Activated CD4-positive, alpha-beta T cell treated with anti-CD3 and anti-CD28 coated beads, Interleukin-2, amount 50 U/mL, for 4 hours (primary cell): ENCODE results near the gene KCNK15.

ENCODE experiments used
- DNase-seq, 2 experiments: peaks; one replicate each; pipeline ENCODE4 v3.0.0-alpha.2; 2020

Gene KCNK15

GRCh38 chr20:44736170-44737021 is 9.3 kb upstream of the KCNK15 start:
- no peak for DNase-seq

- no peak for DNase-seq
These were observed 8.5 kb upstream of the KCNK15 start for GRCh38 chr20:44737116-44737515.

GRCh38 chr20:44738813-44739477 is 6.7 kb upstream of the KCNK15 start:
- peak; percentile 14 to 18 for DNase-seq

DNA sequence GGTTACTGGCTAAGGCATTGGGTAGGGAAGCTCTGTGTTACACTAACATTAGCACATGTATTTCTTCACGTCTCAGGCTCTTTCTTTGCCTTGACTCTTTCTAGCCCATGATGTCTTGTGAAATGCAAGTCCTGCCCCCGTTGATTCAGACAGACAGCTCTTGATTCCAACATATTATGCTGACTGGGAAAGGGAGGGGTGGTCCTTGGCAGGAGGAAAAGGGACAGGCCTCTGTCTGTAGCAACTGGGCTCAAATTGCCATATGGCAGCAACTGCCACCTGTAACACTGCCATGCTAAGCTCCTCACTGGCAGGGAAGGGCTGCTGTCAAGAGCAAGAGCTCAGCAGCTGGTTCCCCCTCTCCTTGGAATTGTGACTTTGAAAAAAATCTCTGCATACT is 5.7 kb upstream of the KCNK15 start:
- no peak for DNase-seq

DNA sequence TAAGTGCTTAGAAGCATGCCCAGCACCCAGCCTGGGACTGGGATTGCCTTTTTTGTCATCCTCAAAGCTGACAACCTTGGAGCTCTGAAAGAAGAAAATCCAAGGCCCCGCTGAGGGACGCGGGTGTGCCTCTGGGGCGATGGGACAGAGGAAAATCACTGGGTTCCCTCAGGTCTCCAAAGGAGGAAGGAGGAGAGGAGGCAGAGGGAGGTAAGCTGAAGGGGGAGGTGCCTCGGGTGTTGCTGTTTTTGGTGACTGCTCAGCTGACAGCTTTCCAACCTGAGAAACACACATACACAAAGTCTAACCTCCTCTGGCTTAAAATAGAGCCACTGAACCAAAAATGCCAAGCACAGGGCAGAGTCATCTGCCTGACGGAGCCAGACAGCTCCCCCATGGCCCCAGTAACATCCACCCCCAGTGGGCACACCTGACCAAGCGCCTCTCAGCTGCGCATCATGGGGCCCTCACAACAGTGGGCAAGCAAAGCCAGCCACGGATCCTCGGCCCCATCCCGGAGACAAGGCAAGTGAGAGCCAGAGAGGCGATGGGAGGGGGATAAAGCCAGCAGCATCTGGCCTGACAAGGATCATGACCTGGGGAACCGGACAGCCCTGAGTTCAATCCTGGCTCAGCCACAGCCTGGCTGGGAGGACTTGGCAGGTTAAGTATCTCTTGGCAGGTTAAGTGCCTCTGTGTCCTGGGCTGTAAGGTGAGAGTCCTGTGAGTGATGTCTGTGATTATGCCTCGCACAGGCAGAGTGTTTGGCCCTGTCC is 3.2 kb upstream of the KCNK15 start:
- DNase-seq, result no peak

DNA sequence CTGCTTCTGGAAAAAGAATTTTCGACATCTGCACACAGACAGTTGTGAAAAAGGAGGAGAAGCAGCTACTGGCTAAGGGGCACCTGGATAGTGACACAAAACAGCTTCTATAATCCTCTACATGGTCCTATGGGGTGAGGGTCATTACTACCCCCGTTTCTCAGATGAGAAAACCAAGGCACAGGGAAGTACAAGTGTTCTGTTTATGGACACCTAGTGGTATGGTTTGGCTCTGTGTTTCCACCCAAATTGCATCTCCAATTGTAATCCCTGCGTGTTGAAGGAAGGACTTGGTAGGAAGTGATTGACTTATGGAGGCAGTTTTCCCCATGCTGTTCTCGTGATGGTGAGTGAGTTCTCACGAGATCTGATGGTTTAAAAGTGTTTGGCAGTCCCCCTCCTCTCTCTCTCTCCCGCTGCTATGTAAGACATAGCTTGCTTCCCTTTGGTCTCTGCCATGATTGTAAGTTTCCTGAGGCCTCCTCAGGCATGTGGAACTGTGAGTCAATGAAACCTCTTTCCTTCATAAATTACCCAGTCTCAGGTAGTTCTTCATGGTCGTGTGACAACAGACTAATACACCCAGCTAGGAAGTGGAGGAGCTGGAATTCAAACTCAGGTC is 2.5 kb upstream of the KCNK15 start:
- no peak for DNase-seq

- DNase-seq, result no peak
These were observed 1.6 kb upstream of the KCNK15 start for GRCh38 chr20:44743916-44744655.

- no peak for DNase-seq
These were observed 505 bp upstream of the KCNK15 start for GRCh38 chr20:44745122-44745597.

DNA sequence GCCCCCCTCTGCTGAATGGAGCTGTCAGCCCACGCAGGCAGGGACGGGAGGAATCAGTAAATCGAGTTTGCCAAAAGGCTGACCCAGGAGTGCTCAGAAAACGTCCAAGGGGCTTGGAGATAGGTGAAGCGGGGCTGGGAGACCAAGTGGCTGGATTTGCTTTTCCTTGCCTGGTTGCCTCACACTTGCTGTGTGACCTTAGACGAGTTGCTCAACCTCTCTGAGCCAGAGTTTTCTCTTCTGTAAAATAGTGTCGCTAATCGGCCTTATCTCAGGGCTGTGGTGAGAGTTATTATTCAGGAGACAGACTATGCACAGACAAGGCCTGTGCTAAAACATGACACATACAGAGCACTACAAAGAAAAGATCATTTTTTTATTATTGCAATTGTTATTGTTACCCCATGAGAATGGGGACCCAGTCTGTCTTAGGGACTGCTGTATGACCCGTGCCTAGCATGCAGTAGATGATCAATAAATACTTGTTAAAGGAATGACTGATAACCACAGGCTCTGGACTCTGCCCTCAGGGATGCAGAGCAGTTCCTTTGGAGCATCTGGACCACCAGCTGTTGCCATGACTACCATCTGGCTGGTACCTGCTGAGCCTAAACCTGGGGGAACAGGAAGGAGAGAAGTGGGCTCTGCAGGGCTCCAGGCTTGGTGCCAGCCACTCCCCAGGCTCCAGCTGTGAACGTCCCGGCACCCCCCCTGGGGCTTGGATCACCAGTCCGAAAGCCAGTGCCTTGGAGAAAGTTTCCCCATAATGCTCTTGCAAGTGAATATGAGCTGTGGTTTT is 901 bp downstream of the KCNK15 start:
- no peak for DNase-seq

DNA sequence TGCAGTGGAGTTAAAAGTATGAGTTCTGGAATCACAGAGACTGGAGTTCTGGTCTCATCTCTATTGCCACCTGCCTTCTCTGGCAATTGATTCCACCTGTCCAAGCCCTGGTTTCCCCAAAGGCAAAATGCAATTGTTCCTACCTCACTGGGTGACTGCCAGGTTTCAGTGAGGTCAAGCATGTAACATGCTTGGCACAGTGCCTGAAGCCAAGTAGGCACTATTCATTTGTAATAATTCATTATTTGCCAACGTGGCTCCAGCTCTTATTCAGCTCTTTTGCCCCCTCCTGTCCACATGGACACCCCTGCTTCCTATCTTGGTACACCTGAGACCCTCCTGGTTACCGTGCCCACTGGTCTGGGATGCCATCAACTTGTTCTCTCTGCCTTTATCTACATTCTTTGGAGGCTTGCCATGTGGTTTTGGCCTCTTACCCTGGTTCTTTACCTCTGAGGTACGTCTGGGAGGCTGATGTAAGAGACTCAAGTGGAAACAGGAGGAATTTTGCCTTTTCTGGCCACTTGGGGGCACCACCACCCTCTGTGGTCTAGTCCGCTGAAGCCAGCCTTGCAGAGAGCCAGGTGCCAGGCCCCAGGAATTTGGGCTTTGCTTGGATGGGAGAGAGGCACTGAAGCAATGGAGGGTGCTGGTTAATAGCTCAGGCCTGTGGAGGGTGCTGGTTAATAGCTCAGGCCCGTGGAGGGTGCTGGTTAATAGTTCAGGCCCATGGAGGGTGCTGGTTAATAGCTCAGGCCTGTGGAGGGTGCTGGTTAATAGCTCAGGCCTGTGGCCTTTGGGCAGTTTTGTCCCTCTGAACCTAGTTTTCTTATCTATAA is 1.7 kb downstream of the KCNK15 start:
- DNase-seq, result peak; percentile 49 to 58

DNA sequence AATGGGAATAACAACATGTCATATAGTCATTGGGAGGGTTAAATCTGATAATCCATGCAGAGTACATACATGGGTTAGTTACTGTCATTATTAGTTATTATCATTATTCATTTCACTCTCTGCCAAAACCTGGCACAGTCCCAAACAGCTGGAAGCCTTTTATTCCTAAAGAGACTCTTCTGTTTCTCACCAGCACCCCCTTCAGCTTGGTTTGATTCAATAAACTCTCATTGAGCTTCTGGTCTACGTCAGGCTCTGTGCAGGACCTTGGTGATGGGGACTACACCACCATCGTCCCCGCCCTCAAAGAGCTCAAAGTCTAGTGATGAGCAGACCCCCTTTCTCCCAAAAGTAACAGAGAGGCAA is 2.3 kb downstream of the KCNK15 start:
- no peak for DNase-seq

DNA sequence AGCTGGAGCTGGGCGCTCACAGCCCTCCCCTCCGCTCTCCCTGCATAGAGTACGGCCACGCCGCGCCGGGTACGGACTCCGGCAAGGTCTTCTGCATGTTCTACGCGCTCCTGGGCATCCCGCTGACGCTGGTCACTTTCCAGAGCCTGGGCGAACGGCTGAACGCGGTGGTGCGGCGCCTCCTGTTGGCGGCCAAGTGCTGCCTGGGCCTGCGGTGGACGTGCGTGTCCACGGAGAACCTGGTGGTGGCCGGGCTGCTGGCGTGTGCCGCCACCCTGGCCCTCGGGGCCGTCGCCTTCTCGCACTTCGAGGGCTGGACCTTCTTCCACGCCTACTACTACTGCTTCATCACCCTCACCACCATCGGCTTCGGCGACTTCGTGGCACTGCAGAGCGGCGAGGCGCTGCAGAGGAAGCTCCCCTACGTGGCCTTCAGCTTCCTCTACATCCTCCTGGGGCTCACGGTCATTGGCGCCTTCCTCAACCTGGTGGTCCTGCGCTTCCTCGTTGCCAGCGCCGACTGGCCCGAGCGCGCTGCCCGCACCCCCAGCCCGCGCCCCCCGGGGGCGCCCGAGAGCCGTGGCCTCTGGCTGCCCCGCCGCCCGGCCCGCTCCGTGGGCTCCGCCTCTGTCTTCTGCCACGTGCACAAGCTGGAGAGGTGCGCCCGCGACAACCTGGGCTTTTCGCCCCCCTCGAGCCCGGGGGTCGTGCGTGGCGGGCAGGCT is 4.6 kb downstream of the KCNK15 start:
- DNase-seq, result no peak

- no peak for DNase-seq
These were observed 6.7 kb downstream of the KCNK15 start for GRCh38 chr20:44752099-44752931.

GRCh38 chr20:44754554-44754953 is 8.9 kb downstream of the KCNK15 start:
- no peak for DNase-seq

- no peak for DNase-seq
These were observed 10.5 kb downstream of the KCNK15 start for GRCh38 chr20:44756011-44756688.

DNA sequence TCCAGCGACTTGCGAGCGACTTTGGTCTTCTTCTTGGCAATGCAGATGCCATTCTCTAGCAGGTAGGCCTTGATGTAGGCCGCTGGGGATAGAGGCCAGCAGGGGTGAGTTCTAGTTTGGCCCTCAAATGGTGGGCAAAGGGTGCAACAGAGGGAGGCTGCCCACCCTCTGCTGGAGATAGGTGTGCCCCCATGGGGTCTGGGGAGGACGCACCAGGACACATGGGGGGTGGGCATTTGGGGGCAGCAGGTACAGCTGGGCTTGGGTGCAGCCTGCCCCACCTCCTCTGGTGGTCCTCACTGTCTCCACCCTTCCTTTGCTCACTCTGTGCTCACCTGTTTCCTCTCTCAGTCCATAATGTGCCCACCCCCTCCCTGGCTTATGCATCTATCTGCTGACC is 11.3 kb downstream of the KCNK15 start:
- no peak for DNase-seq

- no peak for DNase-seq
These were observed 12.8 kb downstream of the KCNK15 start for GRCh38 chr20:44758247-44759101.
